GM23338 (cell line): ENCODE measurements around the gene RPS6KA5. TPM values are rescaled to one million over a fixed set of nuclear protein-coding genes. Genes with fewer than 3 reads are reported as not detected.

ENCODE experiments used
- ATAC-seq: fragments of 200-7000 bp; cut with Tn5 transposase; 3 replicates; pipeline ENCODE4 v1.9.1; 2020
- DNase-seq: peaks from one replicate; pipeline ENCODE4 v3.0.0-alpha.2; 2015; ENCODE audit warnings: low spot score
- H2AFZ ChIP-seq: fragments of 200-600 bp; sonication (generic); 2 replicates; pipeline ENCODE4 v1.8.0; 2016; ENCODE audit warnings: antibody characterized with exemption, mild to moderate bottlenecking, moderate library complexity
- H3F3A ChIP-seq: fragments of 200-600 bp; sonication (generic); replicated peaks from 2 replicates; pipeline ENCODE4 v1.8.0; 2017; ENCODE audit warnings: antibody characterized with exemption, mixed run types, low read depth
- H3K27ac ChIP-seq: fragments of 200-600 bp; sonication (generic); 2 replicates; pipeline ENCODE4 v1.6.1; 2016; ENCODE audit warnings: low read depth
- H3K27me3 ChIP-seq: fragments of 200-600 bp; sonication (generic); 2 replicates; pipeline ENCODE4 v1.8.0; 2016; ENCODE audit warnings: mild to moderate bottlenecking, mixed run types, moderate library complexity; ENCODE audit not compliant: insufficient read depth
- H3K36me3 ChIP-seq: fragments of 200-600 bp; sonication (generic); 2 replicates; pipeline ENCODE4 v1.8.0; 2016; ENCODE audit warnings: mild to moderate bottlenecking; ENCODE audit not compliant: insufficient read depth
- H3K4me1 ChIP-seq: fragments of 200-600 bp; sonication (generic); 2 replicates; pipeline ENCODE4 v1.8.0; 2016; ENCODE audit warnings: mild to moderate bottlenecking, moderate library complexity; ENCODE audit not compliant: insufficient read depth
- H3K4me2 ChIP-seq: fragments of 200-600 bp; sonication (generic); 2 replicates; pipeline ENCODE4 v1.7.1; 2017; ENCODE audit warnings: mixed run types
- H3K4me3 ChIP-seq: fragments of 200-600 bp; sonication (generic); 2 replicates; pipeline ENCODE4 v1.6.1; 2016; ENCODE audit warnings: mixed run types
- H3K79me2 ChIP-seq: fragments of 200-600 bp; sonication (generic); replicated peaks from 2 replicates; pipeline ENCODE4 v1.8.0; 2017; ENCODE audit warnings: mild to moderate bottlenecking; ENCODE audit not compliant: insufficient read depth
- H3K9me2 ChIP-seq: fragments of 200-600 bp; sonication (generic); 2 replicates; pipeline ENCODE4 v1.8.0; 2017; ENCODE audit not compliant: insufficient read depth
- H4K20me1 ChIP-seq: fragments of 200-600 bp; sonication (generic); replicated peaks from 2 replicates; pipeline ENCODE4 v1.8.0; 2017; ENCODE audit warnings: mild to moderate bottlenecking; ENCODE audit not compliant: insufficient read depth
- H3K27ac Mint-ChIP-seq: 2 replicates; pipeline ENCODE4 v1.8.0; 2020; ENCODE audit warnings: inconsistent platforms, mild to moderate bottlenecking, moderate library complexity, mixed read lengths
- H3K27me3 Mint-ChIP-seq: 3 replicates; pipeline ENCODE4 v1.8.0; 2022; ENCODE audit warnings: low read depth, mild to moderate bottlenecking, moderate library complexity, mixed read lengths, inconsistent platforms; ENCODE audit not compliant: insufficient read depth, poor library complexity
- H3K36me3 Mint-ChIP-seq: 3 replicates; pipeline ENCODE4 v1.8.0; 2021; ENCODE audit warnings: low read depth, mild to moderate bottlenecking, inconsistent platforms, moderate library complexity, mixed read lengths
- H3K4me1 Mint-ChIP-seq: 3 replicates; pipeline ENCODE4 v1.8.0; 2020; ENCODE audit warnings: mild to moderate bottlenecking, inconsistent platforms, mixed read lengths
- H3K4me3 Mint-ChIP-seq: 3 replicates; pipeline ENCODE4 v1.8.0; 2021; ENCODE audit warnings: moderate library complexity, mild to moderate bottlenecking, inconsistent platforms, mixed read lengths
- H3K9me3 Mint-ChIP-seq: 3 replicates; pipeline ENCODE4 v1.8.0; 2020; ENCODE audit warnings: moderate library complexity, mild to moderate bottlenecking, inconsistent platforms, mixed read lengths
- CTCF ChIP-seq, 2 experiments: fragments of 200-600 bp in 1 of 2; sonication (generic) in 1 of 2; conservative IDR thresholded peaks; 2 replicates each; pipeline versions ENCODE4 v1.5.1 to v1.6.1; 2016 to 2017; ENCODE audit warnings: antibody characterized with exemption in 2 of 2, low read depth in 2 of 2, mild to moderate bottlenecking in 2 of 2, moderate library complexity in 1 of 2
- ETS1 ChIP-seq: IDR thresholded peaks from 2 replicates; pipeline ENCODE4 v1.6.1; 2016; ENCODE audit warnings: antibody characterized with exemption
- NANOG ChIP-seq: IDR thresholded peaks from 2 replicates; pipeline ENCODE4 v1.6.1; 2016; ENCODE audit warnings: antibody characterized with exemption, borderline replicate concordance
- ZNF331 ChIP-seq: fragments of 250-450 bp; sonication (Bioruptor Pico); IDR thresholded peaks from 2 replicates; pipeline ENCODE4 v1.5.0; 2020; ENCODE audit warnings: low read depth, mild to moderate bottlenecking, moderate library complexity
- ZNF462 ChIP-seq: fragments of 250-450 bp; sonication (Bioruptor Pico); IDR thresholded peaks from 2 replicates; pipeline ENCODE4 v1.5.0; 2020; ENCODE audit warnings: mild to moderate bottlenecking, moderate library complexity
- polyA plus RNA-seq: library from polyadenylated mRNA; unstranded; fragments of >200 nt; fragmentation: Nextera tagmentation; extraction: Ambion mirVana; gene quantifications from 2 replicates; pipeline ENCODE4 v1.2.1, GENCODE V29; 2016
- total RNA-seq: library from RNA; depleted of rRNA; stranded (reverse); fragments of >200 nt; shearing (Covaris generic); gene quantifications from 2 replicates; pipeline ENCODE4 v1.2.3, GENCODE V29; 2014

RPS6KA5 gene
- total and polyA plus RNA-seq, 2 experiments from 2014 or later, result 2.1 to 2.4 TPM

- TF ChIP-seq ZNF462 (CRISPR knock-in tag) (no peak), CTCF (conservative IDR thresholded peaks at IDR 0.05; ENCODE audit: low read depth in 2 of 2) (no peak)
Observed at GRCh38 chr14:90871605-90872233, 188.7 kb downstream of the RPS6KA5 start (continued).

GRCh38 chr14:90870950-90871604, 189.4 kb downstream of the RPS6KA5 start:
- H3K4me1 Mint-ChIP-seq, result peaks cover 18% of the 10 kb centered on the region
- H3K36me3 Mint-ChIP-seq, result no peaks in the 10 kb centered on the region; the same call in 2 of the 3 replicates
- Histone ChIP-seq H3K36me3 (no peaks in the 10 kb centered on the region), H4K20me1 (no peaks in the 10 kb centered on the region), H3K27ac (no peak overlapping the region), H3K4me2 (no peak overlapping the region), H3K4me1 (0 out of 2 replicates have a peak, but pooled peaks cover 8% of the 10 kb centered on the region), H3K9me2 (no peaks in the 10 kb centered on the region), H3K79me2 (no peaks in the 10 kb centered on the region), H3F3A (no peaks in the 10 kb centered on the region), H2AFZ (no peak overlapping the region), H3K27me3 (no peaks in the 10 kb centered on the region), H3K4me3 (no peak overlapping the region)
- ATAC-seq (no peak), DNase-seq (no peak)
- H3K27me3 Mint-ChIP-seq, result peaks cover 2% of the 10 kb centered on the region
- H3K4me3 Mint-ChIP-seq, result no peak overlapping the region
- no peaks in the 10 kb centered on the region for H3K9me3 Mint-ChIP-seq
- H3K27ac Mint-ChIP-seq, result no peak overlapping the region
- no peak for TF ChIP-seq CTCF (conservative IDR thresholded peaks at IDR 0.05; ENCODE audit: low read depth in 2 of 2)
- TF ChIP-seq ETS1, result no peak
- TF ChIP-seq NANOG, result no peak
- no peak for TF ChIP-seq ZNF331
